Lung (tissue), 12 donors: ENCODE results near the gene RUFY4. TPM values are rescaled to one million over a fixed set of nuclear protein-coding genes. Genes with fewer than 3 reads are reported as not detected.

Experiments used
- ATAC-seq: fragments of 200-7000 bp; cut with Tn5 transposase; one replicate; pipeline ENCODE4 v1.9.1; 2020; ENCODE audit warnings: moderate number of reproducible peaks; ENCODE audit not compliant: insufficient read depth, low FRiP score
- DNase-seq, 3 donors: peaks; one replicate each; pipeline ENCODE4 v3.0.0-alpha.2; 2013 to 2017
- H3K27ac ChIP-seq, 2 donors: one replicate each; pipeline ENCODE4 v1.5.1; 2013; ENCODE audit warnings: mild to moderate bottlenecking in 2 of 2, moderate library complexity in 2 of 2, control low read depth in 1 of 2, inconsistent platforms in 1 of 2, low read depth in 1 of 2, low read length in 1 of 2
- H3K27me3 ChIP-seq, 3 donors: one replicate each; pipeline ENCODE4 v1.5.1; 2013; ENCODE audit warnings: low read length in 2 of 3; ENCODE audit not compliant: control insufficient read depth in 3 of 3, insufficient read depth in 3 of 3
- H3K36me3 ChIP-seq, 4 donors: one replicate each; pipeline ENCODE4 v1.5.1; 2013; ENCODE audit warnings: low read length in 4 of 4, mild to moderate bottlenecking in 1 of 4, moderate library complexity in 1 of 4; ENCODE audit not compliant: control insufficient read depth in 4 of 4, insufficient read depth in 4 of 4
- H3K4me1 ChIP-seq, 5 donors: one replicate each; pipeline ENCODE4 v1.5.1; 2013; ENCODE audit warnings: low read length in 5 of 5, mild to moderate bottlenecking in 2 of 5, moderate library complexity in 1 of 5; ENCODE audit not compliant: control insufficient read depth in 5 of 5, insufficient read depth in 5 of 5
- H3K4me3 ChIP-seq: one replicate; pipeline ENCODE4 v1.5.1; 2013; ENCODE audit warnings: mild to moderate bottlenecking, control low read depth, moderate library complexity
- H3K9ac ChIP-seq, 2 donors: one replicate each; pipeline ENCODE4 v1.5.1; 2013; ENCODE audit warnings: low read length in 2 of 2, control low read depth in 1 of 2; ENCODE audit not compliant: insufficient read depth in 1 of 2
- H3K9me3 ChIP-seq, 4 donors: one replicate each; pipeline ENCODE4 v1.5.1; 2013; ENCODE audit warnings: low read length in 3 of 4, mild to moderate bottlenecking in 1 of 4, moderate library complexity in 1 of 4; ENCODE audit not compliant: control insufficient read depth in 4 of 4, insufficient read depth in 3 of 4
- WGBS, 2 donors: extraction: QIAGEN DNeasy Blood & Tissue Kit; methylation state at CpG; one replicate each; pipeline ENCODE4 v1.1.7; 2013; 5-methylcytosine and 5-hydroxymethylcytosine counted together
- polyA plus RNA-seq, 2 donors: library from polyadenylated mRNA; stranded (reverse); fragments of 200-250 nt; gene quantifications; one replicate each; pipeline ENCODE4 v1.2.1, GENCODE V29; 2013
- total RNA-seq, 2 donors: library from RNA; depleted of rRNA in 1 of 2; stranded (reverse); fragments of >200 nt in 1 of 2; gene quantifications; one replicate each; pipeline ENCODE4 v1.2.1, GENCODE V29; 2014 to 2021
- TF ChIP-seq, protein P1 (sequence below): IDR thresholded peaks from 2 replicates; pipeline ENCODE4 v1.5.1; 2012; ENCODE audit warnings: mild to moderate bottlenecking; ENCODE audit errors: control extremely low read depth, extremely low read depth
- donor health status: control.
- donor health status: control.
- donor health status: Bipolar disorder and iron deficiency.
- donor health status: healthy.
- donor health status: DM: yes; HTN: yes; CAD: no.

The RUFY4 gene
- total and polyA plus RNA-seq, 4 donors = 0.15 to 0.57 (median 0.37) TPM

DNA sequence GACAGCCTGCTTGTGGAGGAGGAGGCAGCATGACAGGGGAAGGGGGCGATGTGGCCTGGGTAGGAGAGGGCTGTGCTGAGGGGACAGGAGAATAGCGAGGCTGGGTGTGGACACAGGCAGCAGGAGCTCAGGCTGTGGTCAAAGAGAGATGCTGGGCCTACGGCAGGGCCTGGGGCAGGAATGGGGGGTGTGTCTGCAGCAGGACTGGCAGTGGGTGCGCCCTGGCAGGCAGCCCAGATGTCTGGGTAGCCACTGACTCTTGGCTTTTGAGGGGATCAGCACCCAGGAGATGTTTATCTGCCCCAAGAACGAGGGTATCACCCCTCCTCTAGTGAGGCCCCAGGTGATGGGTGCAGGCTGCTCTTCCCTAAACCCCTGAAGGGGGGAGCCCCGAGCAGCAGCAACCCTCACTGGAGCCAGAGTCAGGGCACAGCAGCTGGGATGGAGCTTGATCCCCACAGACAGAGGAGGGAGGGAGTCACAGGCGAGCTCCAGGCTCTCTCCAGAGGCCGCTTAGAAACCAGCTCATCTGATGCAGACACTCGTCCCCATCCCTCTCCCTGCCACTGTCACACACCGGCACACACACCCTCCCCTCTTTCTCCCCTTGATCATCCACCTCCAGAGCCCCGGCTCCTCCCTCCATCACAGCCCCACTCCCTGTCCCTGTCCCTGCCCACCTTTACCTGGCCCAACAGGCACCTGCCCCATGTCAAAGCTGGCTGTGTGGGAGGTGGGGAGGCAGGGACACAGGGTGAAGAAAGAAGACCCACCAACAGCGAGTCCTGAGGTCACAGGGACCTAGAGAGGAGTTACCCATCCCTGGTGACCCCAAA is 36.5 kb upstream of the RUFY4 start:
- Histone ChIP-seq H3K9ac (no peak overlapping the region), H3K36me3 (no peaks in the 10 kb centered on the region), H3K27me3 (no peaks in the 10 kb centered on the region), H3K27ac (no peak overlapping the region), H3K4me3 (no peak overlapping the region), H3K9me3 (no peaks in the 10 kb centered on the region), H3K4me1 (peaks cover 0 to 34% (median 9%) of the 10 kb centered on the region in 5 donors)
- 74 to 84% methylated on average over 10 to 12 of the region's 12 CpGs for WGBS, 2 donors
- ATAC-seq (no peak), DNase-seq (no peak)
- TF ChIP-seq, protein P1, sequence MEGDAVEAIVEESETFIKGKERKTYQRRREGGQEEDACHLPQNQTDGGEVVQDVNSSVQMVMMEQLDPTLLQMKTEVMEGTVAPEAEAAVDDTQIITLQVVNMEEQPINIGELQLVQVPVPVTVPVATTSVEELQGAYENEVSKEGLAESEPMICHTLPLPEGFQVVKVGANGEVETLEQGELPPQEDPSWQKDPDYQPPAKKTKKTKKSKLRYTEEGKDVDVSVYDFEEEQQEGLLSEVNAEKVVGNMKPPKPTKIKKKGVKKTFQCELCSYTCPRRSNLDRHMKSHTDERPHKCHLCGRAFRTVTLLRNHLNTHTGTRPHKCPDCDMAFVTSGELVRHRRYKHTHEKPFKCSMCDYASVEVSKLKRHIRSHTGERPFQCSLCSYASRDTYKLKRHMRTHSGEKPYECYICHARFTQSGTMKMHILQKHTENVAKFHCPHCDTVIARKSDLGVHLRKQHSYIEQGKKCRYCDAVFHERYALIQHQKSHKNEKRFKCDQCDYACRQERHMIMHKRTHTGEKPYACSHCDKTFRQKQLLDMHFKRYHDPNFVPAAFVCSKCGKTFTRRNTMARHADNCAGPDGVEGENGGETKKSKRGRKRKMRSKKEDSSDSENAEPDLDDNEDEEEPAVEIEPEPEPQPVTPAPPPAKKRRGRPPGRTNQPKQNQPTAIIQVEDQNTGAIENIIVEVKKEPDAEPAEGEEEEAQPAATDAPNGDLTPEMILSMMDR = no peak

DNA sequence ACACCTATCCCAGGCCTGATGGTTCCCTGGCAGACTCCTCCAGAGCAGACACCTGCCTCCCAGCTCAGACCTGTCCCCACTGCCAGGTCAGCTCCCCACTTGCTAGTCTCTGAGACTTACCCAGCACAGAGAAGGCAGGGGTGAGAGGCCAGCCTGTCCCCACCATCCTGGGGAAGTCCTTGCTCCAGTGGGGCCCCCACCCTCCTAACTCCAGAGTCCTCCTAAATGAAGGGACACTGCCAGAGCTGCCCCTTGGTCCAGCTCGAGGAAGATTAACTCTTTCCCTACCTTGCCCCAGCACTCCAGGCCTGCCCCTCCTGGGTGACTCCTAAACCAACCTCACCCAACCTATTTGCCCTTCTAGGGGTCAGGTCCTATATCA is 35.9 kb upstream of the RUFY4 start:
- Histone ChIP-seq H3K4me1 (peaks cover 0 to 34% (median 9%) of the 10 kb centered on the region in 5 donors), H3K27me3 (peaks cover 0 to 4% (median 0%) of the 10 kb centered on the region in 3 donors), H3K36me3 (no peaks in the 10 kb centered on the region), H3K4me3 (no peak overlapping the region), H3K9ac (no peak overlapping the region), H3K9me3 (no peaks in the 10 kb centered on the region), H3K27ac (no peak overlapping the region)
- TF ChIP-seq, protein P1 = no peak
- 60 to 71% methylated on average over 1 of the region's 1 CpG for WGBS, 2 donors
- ATAC-seq (no peak), DNase-seq (no peak)

DNA sequence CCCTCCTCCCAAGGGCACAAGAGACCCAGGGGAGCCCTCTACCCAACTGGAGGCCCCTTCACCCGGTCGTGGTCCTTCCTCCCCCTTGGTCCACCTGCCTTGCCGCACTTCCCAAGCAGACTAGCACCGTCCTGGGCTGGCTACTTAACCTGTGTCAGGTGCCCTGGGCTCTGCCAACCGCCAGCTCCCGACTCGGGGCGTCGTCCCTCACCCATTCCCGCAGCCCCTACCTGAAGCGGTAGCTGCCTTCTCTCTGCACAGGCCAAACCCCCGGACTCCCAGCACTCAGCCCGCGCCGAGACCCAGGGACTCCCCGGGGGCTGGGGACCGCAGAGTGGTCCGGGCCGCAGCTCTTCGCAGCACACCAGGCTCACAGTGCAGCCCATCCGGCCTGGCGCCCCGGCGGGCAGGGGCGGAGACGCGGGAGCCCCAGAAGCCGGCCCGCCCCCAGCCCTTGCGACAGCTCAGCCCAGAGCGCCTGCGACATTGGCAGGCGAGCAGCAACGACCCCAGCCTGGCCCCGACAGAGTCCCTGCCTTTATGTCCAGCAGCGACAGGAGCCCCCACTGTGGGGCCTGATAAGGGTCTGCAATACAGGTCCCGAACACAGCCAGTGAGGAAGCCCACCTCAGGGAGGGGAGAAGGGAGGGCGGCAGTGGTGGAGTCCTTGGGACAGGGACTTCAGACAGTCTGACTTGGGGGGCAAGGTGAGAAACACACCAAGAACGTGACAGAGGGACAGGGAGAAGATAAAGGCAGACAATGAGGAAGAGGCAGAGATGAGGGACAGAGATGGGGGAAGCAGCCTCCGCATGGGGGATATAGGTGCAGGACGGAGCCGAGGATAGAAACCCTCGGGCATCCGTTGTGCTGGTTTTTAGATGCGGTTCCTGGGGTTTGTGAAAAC is 35.2 kb upstream of the RUFY4 start:
- no peak overlapping the region for H3K9ac ChIP-seq
- H3K27ac ChIP-seq = no peak overlapping the region
- no peaks in the 10 kb centered on the region for H3K9me3 ChIP-seq
- TF ChIP-seq, protein P1 = no peak
- H3K36me3 ChIP-seq = no peaks in the 10 kb centered on the region
- 30 to 42% methylated on average over 41 to 45 of the region's 45 CpGs for WGBS, 2 donors
- H3K27me3 ChIP-seq = peaks cover 0 to 4% (median 0%) of the 10 kb centered on the region in 3 donors
- ATAC-seq (no peak), DNase-seq (peak; percentile 61 to 70 (median 62))
- H3K4me3 ChIP-seq = no peak overlapping the region
- peaks cover 0 to 32% (median 7%) of the 10 kb centered on the region in 5 donors for H3K4me1 ChIP-seq
